Muscle layer of duodenum (tissue), 2 donors: ENCODE measurements around the gene ADRA2C.

Source experiments
- H3K27ac ChIP-seq: one replicate; pipeline ENCODE4 v1.7.0; 2013; ENCODE audit warnings: mild to moderate bottlenecking, low read length
- H3K27me3 ChIP-seq: one replicate; pipeline ENCODE4 v1.7.0; 2013; ENCODE audit warnings: low read depth, mild to moderate bottlenecking, control low read depth, low read length
- H3K36me3 ChIP-seq, 2 donors: one replicate each; pipeline ENCODE4 v1.7.0; 2013; ENCODE audit warnings: low read length in 2 of 2, control low read depth in 1 of 2, mild to moderate bottlenecking in 1 of 2; ENCODE audit not compliant: insufficient read depth in 2 of 2, control insufficient read depth in 1 of 2
- H3K4me1 ChIP-seq, 2 donors: one replicate each; pipeline ENCODE4 v1.7.0; 2013; ENCODE audit warnings: low read length in 2 of 2, mild to moderate bottlenecking in 2 of 2, control low read depth in 1 of 2, moderate library complexity in 1 of 2; ENCODE audit not compliant: insufficient read depth in 2 of 2, control insufficient read depth in 1 of 2
- H3K4me3 ChIP-seq, 2 donors: one replicate each; pipeline ENCODE4 v1.7.0; 2013; ENCODE audit warnings: low read length in 2 of 2, low read depth in 1 of 2, mild to moderate bottlenecking in 1 of 2
- H3K9me3 ChIP-seq, 2 donors: one replicate each; pipeline ENCODE4 v1.7.0; 2013; ENCODE audit warnings: low read length in 2 of 2, control low read depth in 1 of 2, mild to moderate bottlenecking in 1 of 2; ENCODE audit not compliant: control insufficient read depth in 1 of 2
- donor health status: healthy.

ADRA2C gene

GRCh38 chr4:3781997-3782930 lies 16.1 kb downstream of the ADRA2C start:
- no peaks in the 10 kb centered on the region for H3K9me3 ChIP-seq
- no peak overlapping the region for H3K27ac ChIP-seq
- H3K27me3 ChIP-seq = peaks cover 6% of the 10 kb centered on the region
- no peak overlapping the region for H3K4me3 ChIP-seq
- H3K36me3 ChIP-seq = no peaks in the 10 kb centered on the region
- no peaks in the 10 kb centered on the region for H3K4me1 ChIP-seq

- H3K9me3 ChIP-seq = no peaks in the 10 kb centered on the region
- no peaks in the 10 kb centered on the region for H3K4me1 ChIP-seq
- peaks cover 6% of the 10 kb centered on the region for H3K27me3 ChIP-seq
- H3K4me3 ChIP-seq = no peak overlapping the region
- H3K27ac ChIP-seq = no peak overlapping the region
- H3K36me3 ChIP-seq = no peaks in the 10 kb centered on the region
These were observed 17.6 kb downstream of the ADRA2C start for GRCh38 chr4:3783693-3784306.

DNA sequence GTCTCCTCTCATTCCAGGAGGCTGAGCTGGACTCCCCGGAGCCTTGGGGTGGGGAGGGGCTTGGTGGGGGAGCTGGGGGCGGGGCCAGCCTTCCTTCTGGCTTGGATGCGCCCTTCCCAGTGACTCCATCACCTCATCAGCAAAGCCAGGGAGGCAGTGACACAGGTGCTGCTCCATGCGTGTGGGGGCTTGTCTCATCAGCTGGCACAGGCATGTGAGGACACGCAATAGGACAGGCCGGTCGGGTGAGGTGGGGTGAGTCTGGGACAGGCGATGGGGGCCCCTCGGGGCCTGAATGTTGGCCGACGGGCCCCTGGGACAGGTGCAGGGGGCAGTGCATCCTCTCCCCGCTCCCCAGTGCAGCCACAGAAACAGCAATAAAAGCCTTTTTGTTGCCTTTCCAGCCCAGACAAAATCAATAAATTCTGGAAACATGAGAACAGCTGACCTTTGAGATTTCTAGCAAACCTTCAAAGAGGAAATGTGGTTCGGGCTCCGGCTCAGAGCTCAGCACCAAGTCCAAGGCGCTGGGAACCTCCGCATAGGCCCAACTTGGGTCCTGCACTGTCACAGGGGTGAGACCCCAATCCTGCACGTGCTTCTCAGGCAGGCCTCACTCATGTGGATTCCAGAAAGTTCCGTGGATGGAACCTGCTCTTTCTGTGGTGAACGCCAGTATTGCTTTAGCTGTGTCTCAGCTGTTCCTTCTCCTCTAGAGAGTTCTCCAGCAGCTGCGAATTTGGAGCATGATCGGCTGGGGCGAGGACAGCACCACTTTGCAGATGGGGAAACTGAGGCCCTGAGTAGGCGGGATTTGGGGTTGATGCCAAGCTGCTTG lies 18.5 kb downstream of the ADRA2C start:
- Histone ChIP-seq H3K4me3 (no peak overlapping the region), H3K27ac (no peak overlapping the region), H3K36me3 (no peaks in the 10 kb centered on the region), H3K27me3 (peaks cover 6% of the 10 kb centered on the region), H3K9me3 (no peaks in the 10 kb centered on the region), H3K4me1 (no peaks in the 10 kb centered on the region)

- H3K9me3 ChIP-seq = no peaks in the 10 kb centered on the region
- no peak overlapping the region for H3K27ac ChIP-seq
- no peak overlapping the region for H3K4me3 ChIP-seq
- no peaks in the 10 kb centered on the region for H3K36me3 ChIP-seq
- peaks cover 6% of the 10 kb centered on the region for H3K27me3 ChIP-seq
- no peaks in the 10 kb centered on the region for H3K4me1 ChIP-seq
These were observed 19.0 kb downstream of the ADRA2C start for GRCh38 chr4:3785292-3785565.

DNA sequence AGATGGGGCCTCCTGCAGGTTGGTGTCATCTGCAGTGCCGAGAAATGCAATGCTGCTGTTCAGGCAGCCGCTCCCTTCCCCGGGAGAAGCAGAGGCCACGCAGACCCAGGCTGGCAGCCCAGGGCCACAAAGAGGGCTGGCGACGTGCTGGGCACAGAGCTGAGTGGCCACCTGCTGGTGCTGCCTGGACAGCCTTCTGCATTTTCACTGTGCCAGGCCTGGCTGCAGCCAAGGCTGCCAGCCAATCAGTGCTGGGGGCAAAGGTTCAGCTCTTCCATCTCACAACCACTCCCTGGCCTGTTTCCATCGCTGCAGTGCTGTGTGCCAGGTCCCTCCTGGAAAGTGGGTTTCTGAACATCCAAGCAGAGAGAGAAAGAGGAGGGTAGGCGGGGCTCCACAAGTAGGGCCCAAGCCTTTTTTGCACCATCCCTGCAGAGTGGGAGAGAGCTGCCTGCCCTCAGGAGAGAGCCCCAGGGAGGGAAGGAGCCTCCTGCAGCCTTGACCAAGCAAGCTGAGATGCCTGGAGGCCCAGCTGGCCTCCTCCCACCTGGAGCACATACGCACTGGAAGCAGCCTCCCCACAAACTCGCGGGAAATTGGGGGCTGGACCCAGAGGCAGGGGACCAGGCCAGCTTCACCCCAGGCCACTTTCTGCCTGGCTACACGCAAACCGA lies 20.1 kb downstream of the ADRA2C start:
- Histone ChIP-seq H3K4me1 (no peaks in the 10 kb centered on the region), H3K27me3 (peaks cover 6% of the 10 kb centered on the region), H3K4me3 (no peak overlapping the region), H3K36me3 (no peaks in the 10 kb centered on the region), H3K27ac (no peak overlapping the region), H3K9me3 (no peaks in the 10 kb centered on the region)

GRCh38 chr4:3787489-3788365 lies 21.5 kb downstream of the ADRA2C start:
- H3K4me1 ChIP-seq = no peaks in the 10 kb centered on the region
- H3K9me3 ChIP-seq = no peaks in the 10 kb centered on the region
- H3K4me3 ChIP-seq = no peak overlapping the region
- no peaks in the 10 kb centered on the region for H3K36me3 ChIP-seq
- no peak overlapping the region for H3K27ac ChIP-seq
- H3K27me3 ChIP-seq = peaks cover 6% of the 10 kb centered on the region

GRCh38 chr4:3788366-3788660 lies 22.1 kb downstream of the ADRA2C start:
- Histone ChIP-seq H3K27me3 (peaks cover 2% of the 10 kb centered on the region), H3K4me1 (no peaks in the 10 kb centered on the region), H3K36me3 (no peaks in the 10 kb centered on the region), H3K27ac (no peak overlapping the region), H3K4me3 (no peak overlapping the region), H3K9me3 (peaks cover 0 to 1% of the 10 kb centered on the region in 2 donors)

GRCh38 chr4:3789587-3789986 lies 23.4 kb downstream of the ADRA2C start:
- peaks cover 0 to 7% of the 10 kb centered on the region in 2 donors for H3K9me3 ChIP-seq
- no peak overlapping the region for H3K27ac ChIP-seq
- H3K36me3 ChIP-seq = no peaks in the 10 kb centered on the region
- no peaks in the 10 kb centered on the region for H3K27me3 ChIP-seq
- H3K4me1 ChIP-seq = no peaks in the 10 kb centered on the region
- H3K4me3 ChIP-seq = no peak overlapping the region

GRCh38 chr4:3790006-3790561 lies 23.9 kb downstream of the ADRA2C start:
- Histone ChIP-seq H3K9me3 (peaks cover 0 to 12% of the 10 kb centered on the region in 2 donors), H3K27me3 (no peaks in the 10 kb centered on the region), H3K4me1 (no peaks in the 10 kb centered on the region), H3K36me3 (no peaks in the 10 kb centered on the region), H3K4me3 (no peak overlapping the region), H3K27ac (no peak overlapping the region)

GRCh38 chr4:3791256-3791655 lies 25.1 kb downstream of the ADRA2C start:
- Histone ChIP-seq H3K9me3 (peaks cover 6 to 22% of the 10 kb centered on the region in 2 donors), H3K4me3 (no peak overlapping the region), H3K4me1 (no peaks in the 10 kb centered on the region), H3K27me3 (no peaks in the 10 kb centered on the region), H3K27ac (no peak overlapping the region), H3K36me3 (no peaks in the 10 kb centered on the region)
